Activated CD8-positive, alpha-beta T cell treated with anti-CD3 and anti-CD28 coated beads for 36 hours (primary cell): ENCODE results near the gene IL23R. TPM values are rescaled to one million over a fixed set of nuclear protein-coding genes. Genes with fewer than 3 reads are reported as not detected.

Experiments used
- ATAC-seq: fragments of 200-7000 bp; cut with Tn5 transposase; one replicate; pipeline ENCODE4 v1.10.0; 2021; ENCODE audit warnings: mild to moderate bottlenecking, moderate library complexity
- CTCF ChIA-PET: fragments of 350-600 bp; sonication (Branson Sonifier 250); formaldehyde crosslinking; loops from one replicate; lab custom pipeline; 2021; ENCODE audit warnings: antibody characterized with exemption; lab: Charles Lee
- POLR2A ChIA-PET: fragments of 350-600 bp; sonication (Branson Sonifier 250); formaldehyde crosslinking; loops from one replicate; lab custom pipeline; 2021; ENCODE audit warnings: antibody characterized with exemption; lab: Charles Lee
- DNase-seq: peaks from one replicate; pipeline ENCODE4 v3.0.0-alpha.2; 2020
- H3K27ac Mint-ChIP-seq: one replicate; pipeline ENCODE4 v1.8.0; 2021; ENCODE audit warnings: mild to moderate bottlenecking, mixed read lengths
- H3K27me3 Mint-ChIP-seq: one replicate; pipeline ENCODE4 v1.8.0; 2021; ENCODE audit warnings: mixed read lengths
- H3K36me3 Mint-ChIP-seq: one replicate; pipeline ENCODE4 v1.8.0; 2021; ENCODE audit warnings: low read depth, mixed read lengths
- H3K4me1 Mint-ChIP-seq: one replicate; pipeline ENCODE4 v1.8.0; 2021; ENCODE audit warnings: low read depth, mixed read lengths
- H3K4me3 Mint-ChIP-seq: one replicate; pipeline ENCODE4 v1.8.0; 2021; ENCODE audit warnings: mild to moderate bottlenecking, moderate library complexity, mixed read lengths
- H3K9me3 Mint-ChIP-seq: one replicate; pipeline ENCODE4 v1.8.0; 2021; ENCODE audit warnings: mixed read lengths
- intact Hi-C: fragments of 100-400 bp; cut with micrococcal nuclease; formaldehyde crosslinking; loops from one replicate; pipeline ENCODE4 v1.10.0; 2022
- total RNA-seq, 2 experiments: library from RNA; stranded (reverse); gene quantifications; one replicate each; pipeline ENCODE4 v1.2.3, GENCODE V29; 2021
- TF ChIP-seq, protein P1 (sequence below): fragments of 200-600 bp; IDR thresholded peaks from one replicate; pipeline ENCODE4 v1.8.0; 2022; ENCODE audit warnings: antibody characterized with exemption, mild to moderate bottlenecking

IL23R gene
- total RNA-seq, 2 experiments from 2014 or later = 1.0 to 1.2 TPM

DNA sequence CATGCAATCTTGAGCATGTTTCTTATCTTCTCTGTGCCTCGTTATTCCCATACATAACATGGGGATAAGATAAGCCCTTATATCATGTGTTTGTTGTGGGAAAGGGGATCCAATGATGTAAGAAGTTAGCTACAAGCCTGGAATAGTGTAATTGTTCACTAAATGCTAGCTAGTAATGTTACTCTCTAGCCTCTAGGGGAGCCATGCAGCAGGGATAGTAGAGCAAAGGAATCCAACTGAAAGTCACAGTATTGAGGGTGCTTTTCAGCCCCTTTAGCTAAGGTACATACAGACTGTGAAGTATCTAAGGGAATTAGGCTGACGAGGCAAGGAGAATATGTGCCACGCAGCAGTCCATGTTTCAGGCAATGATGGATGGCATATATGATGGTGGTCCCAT, 46.9 kb downstream of the IL23R start:
- POLR2A ChIA-PET = interaction anchor here (0.6 to 1.5 kb wide), 2 partner anchors 50 to 168 kb away, joined by 3 to 4 read pairs; no protein-coding TSS in a partner anchor
- H3K4me3 Mint-ChIP-seq = no peak overlapping the region
- no peaks in the 10 kb centered on the region for H3K9me3 Mint-ChIP-seq
- intact Hi-C loops = loop anchor here (2.0 to 10.0 kb wide), 4 partner anchors 38 to 289 kb away; no protein-coding TSS in a partner anchor
- DNase-seq (no peak), ATAC-seq (peak; percentile 37)
- no peak overlapping the region for H3K27ac Mint-ChIP-seq
- CTCF ChIA-PET = interaction anchor here (0.7 to 9.4 kb wide), 60 partner anchors 10 to 547 kb away, joined by 3 to 200 read pairs (median 6); partner anchors contain the start of genes C1orf141, IL23R, SERBP1 and SLC35D1
- no peaks in the 10 kb centered on the region for H3K36me3 Mint-ChIP-seq
- TF ChIP-seq, protein P1, sequence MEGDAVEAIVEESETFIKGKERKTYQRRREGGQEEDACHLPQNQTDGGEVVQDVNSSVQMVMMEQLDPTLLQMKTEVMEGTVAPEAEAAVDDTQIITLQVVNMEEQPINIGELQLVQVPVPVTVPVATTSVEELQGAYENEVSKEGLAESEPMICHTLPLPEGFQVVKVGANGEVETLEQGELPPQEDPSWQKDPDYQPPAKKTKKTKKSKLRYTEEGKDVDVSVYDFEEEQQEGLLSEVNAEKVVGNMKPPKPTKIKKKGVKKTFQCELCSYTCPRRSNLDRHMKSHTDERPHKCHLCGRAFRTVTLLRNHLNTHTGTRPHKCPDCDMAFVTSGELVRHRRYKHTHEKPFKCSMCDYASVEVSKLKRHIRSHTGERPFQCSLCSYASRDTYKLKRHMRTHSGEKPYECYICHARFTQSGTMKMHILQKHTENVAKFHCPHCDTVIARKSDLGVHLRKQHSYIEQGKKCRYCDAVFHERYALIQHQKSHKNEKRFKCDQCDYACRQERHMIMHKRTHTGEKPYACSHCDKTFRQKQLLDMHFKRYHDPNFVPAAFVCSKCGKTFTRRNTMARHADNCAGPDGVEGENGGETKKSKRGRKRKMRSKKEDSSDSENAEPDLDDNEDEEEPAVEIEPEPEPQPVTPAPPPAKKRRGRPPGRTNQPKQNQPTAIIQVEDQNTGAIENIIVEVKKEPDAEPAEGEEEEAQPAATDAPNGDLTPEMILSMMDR = no peak
- peaks cover 41% of the 10 kb centered on the region for H3K4me1 Mint-ChIP-seq
- peaks cover 2% of the 10 kb centered on the region for H3K27me3 Mint-ChIP-seq

DNA sequence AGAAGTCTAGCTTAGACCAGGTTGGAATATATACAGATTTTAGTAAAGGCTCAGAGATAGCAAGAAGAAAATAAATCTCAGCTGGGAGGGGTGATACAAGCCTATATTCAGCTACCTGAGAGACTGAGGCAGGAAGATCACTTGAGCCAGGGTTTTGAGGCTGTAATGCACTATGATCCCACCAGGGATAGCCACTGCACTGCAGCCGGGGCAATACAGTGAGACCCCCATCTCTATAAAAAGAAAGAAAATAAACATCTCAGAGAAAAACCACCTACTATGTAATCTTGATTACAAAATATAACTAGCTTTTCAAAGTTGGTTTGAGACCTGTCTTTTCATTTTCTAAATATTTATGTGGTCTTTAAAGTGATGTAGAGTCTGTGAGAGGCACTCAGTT, 47.7 kb downstream of the IL23R start:
- Mint-ChIP-seq H3K27me3 (peaks cover 2% of the 10 kb centered on the region), H3K27ac (no peak overlapping the region), H3K4me1 (peaks cover 41% of the 10 kb centered on the region), H3K4me3 (no peak overlapping the region), H3K36me3 (no peaks in the 10 kb centered on the region), H3K9me3 (no peaks in the 10 kb centered on the region)
- no peak for ATAC-seq
- POLR2A ChIA-PET = interaction anchor here (0.6 to 1.5 kb wide), 3 partner anchors 51 to 187 kb away, joined by 3 to 4 read pairs (median 3); no protein-coding TSS in a partner anchor
- TF ChIP-seq, protein P1 = no peak
- DNase-seq = no peak
- CTCF ChIA-PET = interaction anchor here (0.7 to 9.4 kb wide), 61 partner anchors 9 to 546 kb away, joined by 3 to 200 read pairs (median 6); partner anchors contain the start of genes C1orf141, IL23R, SERBP1 and SLC35D1
- intact Hi-C loops = loop anchor here (2.0 to 10.0 kb wide), 4 partner anchors 39 to 288 kb away; no protein-coding TSS in a partner anchor

DNA sequence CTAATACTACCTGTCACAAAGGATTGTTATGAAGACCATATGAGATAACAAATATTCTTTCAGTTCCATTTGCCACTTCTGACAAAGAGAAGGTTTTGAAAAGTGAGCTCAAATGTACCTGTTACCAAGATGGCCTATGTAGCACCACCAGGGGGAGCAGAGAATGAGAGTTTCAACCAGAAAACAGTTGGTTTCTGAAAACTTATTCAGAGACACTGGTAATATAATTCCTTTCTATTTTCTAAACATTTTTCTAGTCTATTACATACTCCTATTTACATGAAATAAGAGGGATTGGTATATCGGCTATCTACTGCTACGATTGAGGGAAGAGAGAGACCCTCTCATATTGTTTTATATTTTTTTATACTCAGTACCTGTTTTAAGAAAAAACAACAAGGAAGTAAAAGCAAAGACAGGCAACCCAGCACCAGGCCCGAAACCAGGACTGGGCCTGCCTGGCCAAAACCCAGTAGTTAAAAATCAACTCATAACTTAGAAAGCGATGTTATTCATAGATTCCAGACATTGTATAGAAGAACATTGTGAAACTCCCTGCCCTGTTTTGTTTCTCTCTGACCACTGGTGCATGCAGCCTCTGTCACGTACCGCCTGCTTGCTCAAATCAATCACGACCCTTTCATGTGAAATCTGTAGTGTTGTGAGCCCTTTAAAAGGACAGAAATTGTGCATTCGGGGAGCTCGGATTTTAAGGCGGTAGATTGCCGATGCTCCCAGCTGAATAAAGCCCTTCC, 48.3 kb downstream of the IL23R start:
- CTCF ChIA-PET = interaction anchor here (0.7 to 9.4 kb wide), 53 partner anchors 8 to 546 kb away, joined by 3 to 200 read pairs (median 5); partner anchors contain the start of genes IL23R and SERBP1
- DNase-seq (peak; percentile 79), ATAC-seq (peak; percentile 26)
- Mint-ChIP-seq H3K4me1 (peaks cover 39% of the 10 kb centered on the region), H3K27me3 (no peaks in the 10 kb centered on the region), H3K27ac (no peak overlapping the region), H3K4me3 (no peak overlapping the region), H3K36me3 (no peaks in the 10 kb centered on the region), H3K9me3 (no peaks in the 10 kb centered on the region)
- POLR2A ChIA-PET = interaction anchor here (0.6 to 1.5 kb wide), 5 partner anchors 10 to 286 kb away, joined by 3 to 4 read pairs (median 3); no protein-coding TSS in a partner anchor
- intact Hi-C loops = loop anchor here (5.0 to 10.0 kb wide), 3 partner anchors 67 to 288 kb away; no protein-coding TSS in a partner anchor
- TF ChIP-seq, protein P1 = peak; percentile 58

DNA sequence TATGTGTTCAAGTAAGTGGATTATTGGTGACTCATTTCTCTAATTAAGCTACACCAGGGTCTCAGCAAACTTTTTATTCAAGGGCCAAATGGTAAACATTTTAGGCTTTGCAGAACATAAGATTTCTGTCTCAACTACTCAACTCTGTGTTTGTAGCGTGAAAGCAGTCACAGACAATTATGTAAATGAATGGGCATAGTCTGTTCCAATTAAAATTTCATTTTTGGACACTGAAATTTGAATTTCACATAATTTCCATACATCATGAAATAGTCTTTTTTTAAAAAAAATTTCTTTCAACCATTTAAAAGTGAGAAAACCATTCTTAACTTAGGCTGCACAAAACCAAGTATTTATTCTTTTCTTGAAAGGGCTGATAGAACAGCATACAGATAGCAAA, 50.1 kb downstream of the IL23R start:
- ChIA-PET CTCF (interaction anchor here (1.0 to 9.4 kb wide), 5 partner anchors 7 to 285 kb away, joined by 3 to 200 read pairs (median 70); partner anchors contain the start of gene IL23R), POLR2A (interaction anchor here (0.6 to 1.5 kb wide), 2 partner anchors 284 to 306 kb away, joined by 3 to 4 read pairs; no protein-coding TSS in a partner anchor)
- no peaks in the 10 kb centered on the region for H3K9me3 Mint-ChIP-seq
- peaks cover 39% of the 10 kb centered on the region for H3K4me1 Mint-ChIP-seq
- DNase-seq (no peak), ATAC-seq (no peak)
- intact Hi-C loops = loop anchor here (10.0 kb wide), 1 partner anchor 222 kb away; no protein-coding TSS in a partner anchor
- no peaks in the 10 kb centered on the region for H3K36me3 Mint-ChIP-seq
- TF ChIP-seq, protein P1 = no peak
- no peak overlapping the region for H3K4me3 Mint-ChIP-seq
- no peaks in the 10 kb centered on the region for H3K27me3 Mint-ChIP-seq
- H3K27ac Mint-ChIP-seq = no peak overlapping the region
